MM.1S (cell line): ENCODE results near the gene EIF4A3.

Experiments
- EZH2phosphoT487 ChIP-seq: fragments of 300-600 bp; sonication (generic); IDR thresholded peaks from 2 replicates; pipeline ENCODE4 v1.6.1; 2018; ENCODE audit warnings: antibody characterized with exemption, low read length
- TF ChIP-seq, protein P1 (sequence below): fragments of 300-600 bp; sonication (generic); IDR thresholded peaks from 2 replicates; pipeline ENCODE4 v1.5.1; 2016; ENCODE audit warnings: antibody characterized with exemption, low read length, mixed read lengths

DNA sequence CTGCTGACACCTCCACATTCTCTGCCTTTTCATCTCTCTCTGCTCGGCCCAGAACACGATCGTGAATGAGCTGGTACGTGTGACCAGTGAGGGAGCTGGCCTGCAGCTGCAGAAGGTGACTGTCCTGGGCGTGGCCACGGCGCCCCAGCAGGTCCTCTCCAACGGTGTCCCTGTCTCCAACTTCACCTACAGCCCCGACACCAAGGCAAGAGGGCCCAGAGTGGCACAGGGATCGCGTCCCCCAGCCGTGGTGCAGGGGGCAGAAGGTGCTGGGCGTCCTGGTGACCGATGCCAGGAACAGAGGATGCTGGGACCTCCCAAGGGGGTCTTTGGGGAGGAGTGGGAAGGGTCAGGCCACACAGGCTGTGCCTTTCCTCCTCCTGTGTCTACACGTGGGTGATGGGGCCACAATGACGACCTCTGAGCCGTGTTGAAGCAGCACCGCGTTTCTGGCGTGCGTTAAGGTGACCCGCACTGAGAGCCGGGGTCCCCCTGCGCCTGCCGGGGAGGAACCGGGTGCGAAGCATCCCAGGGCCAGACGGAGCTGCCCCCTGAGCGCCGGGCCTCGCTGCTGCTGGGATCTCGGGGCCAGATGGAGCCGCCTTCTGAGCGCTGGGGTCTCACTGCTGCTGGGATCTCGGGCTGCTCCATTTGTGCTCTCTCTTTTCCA, 28.2 kb downstream of the EIF4A3 start:
- TF ChIP-seq, protein P1, sequence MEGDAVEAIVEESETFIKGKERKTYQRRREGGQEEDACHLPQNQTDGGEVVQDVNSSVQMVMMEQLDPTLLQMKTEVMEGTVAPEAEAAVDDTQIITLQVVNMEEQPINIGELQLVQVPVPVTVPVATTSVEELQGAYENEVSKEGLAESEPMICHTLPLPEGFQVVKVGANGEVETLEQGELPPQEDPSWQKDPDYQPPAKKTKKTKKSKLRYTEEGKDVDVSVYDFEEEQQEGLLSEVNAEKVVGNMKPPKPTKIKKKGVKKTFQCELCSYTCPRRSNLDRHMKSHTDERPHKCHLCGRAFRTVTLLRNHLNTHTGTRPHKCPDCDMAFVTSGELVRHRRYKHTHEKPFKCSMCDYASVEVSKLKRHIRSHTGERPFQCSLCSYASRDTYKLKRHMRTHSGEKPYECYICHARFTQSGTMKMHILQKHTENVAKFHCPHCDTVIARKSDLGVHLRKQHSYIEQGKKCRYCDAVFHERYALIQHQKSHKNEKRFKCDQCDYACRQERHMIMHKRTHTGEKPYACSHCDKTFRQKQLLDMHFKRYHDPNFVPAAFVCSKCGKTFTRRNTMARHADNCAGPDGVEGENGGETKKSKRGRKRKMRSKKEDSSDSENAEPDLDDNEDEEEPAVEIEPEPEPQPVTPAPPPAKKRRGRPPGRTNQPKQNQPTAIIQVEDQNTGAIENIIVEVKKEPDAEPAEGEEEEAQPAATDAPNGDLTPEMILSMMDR = no peak
- TF ChIP-seq EZH2phosphoT487 = no peak
